Measurements from ENCODE around the gene TMOD3.

Gene TMOD3

DNA sequence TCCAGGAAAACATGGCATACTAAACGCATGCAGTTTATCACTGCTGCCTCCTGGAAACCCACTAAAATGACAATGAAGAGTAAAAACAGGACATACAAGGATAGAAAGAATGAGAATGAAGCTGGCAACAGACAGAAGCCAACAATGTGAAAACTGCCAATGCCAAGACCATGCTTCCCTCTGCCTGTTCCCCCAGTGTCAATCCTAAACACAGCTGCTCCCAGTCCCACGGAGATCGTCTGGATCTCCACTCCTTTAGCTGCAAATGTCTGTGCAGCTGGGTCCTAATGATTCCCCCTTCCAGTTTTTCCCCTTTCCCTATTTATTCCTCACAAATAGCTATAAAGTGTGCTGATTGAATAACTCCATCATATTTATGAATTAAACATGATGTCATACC is 126.1 kb downstream of the TMOD3 start:
- Histone ChIP-seq H3K4me3 (replicated peaks; ENCODE audit: low read depth, low read length) (no peak overlapping the region), H3K36me3 (ENCODE audit: control insufficient read depth, insufficient read depth, low read length) (peaks cover 14% of the 10 kb centered on the region), H3K27me3 (replicated peaks; ENCODE audit: control insufficient read depth, insufficient read depth, low read length) (no peaks in the 10 kb centered on the region)
- TF ChIP-seq, protein P1, sequence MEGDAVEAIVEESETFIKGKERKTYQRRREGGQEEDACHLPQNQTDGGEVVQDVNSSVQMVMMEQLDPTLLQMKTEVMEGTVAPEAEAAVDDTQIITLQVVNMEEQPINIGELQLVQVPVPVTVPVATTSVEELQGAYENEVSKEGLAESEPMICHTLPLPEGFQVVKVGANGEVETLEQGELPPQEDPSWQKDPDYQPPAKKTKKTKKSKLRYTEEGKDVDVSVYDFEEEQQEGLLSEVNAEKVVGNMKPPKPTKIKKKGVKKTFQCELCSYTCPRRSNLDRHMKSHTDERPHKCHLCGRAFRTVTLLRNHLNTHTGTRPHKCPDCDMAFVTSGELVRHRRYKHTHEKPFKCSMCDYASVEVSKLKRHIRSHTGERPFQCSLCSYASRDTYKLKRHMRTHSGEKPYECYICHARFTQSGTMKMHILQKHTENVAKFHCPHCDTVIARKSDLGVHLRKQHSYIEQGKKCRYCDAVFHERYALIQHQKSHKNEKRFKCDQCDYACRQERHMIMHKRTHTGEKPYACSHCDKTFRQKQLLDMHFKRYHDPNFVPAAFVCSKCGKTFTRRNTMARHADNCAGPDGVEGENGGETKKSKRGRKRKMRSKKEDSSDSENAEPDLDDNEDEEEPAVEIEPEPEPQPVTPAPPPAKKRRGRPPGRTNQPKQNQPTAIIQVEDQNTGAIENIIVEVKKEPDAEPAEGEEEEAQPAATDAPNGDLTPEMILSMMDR (IDR thresholded peaks at IDR 0.05; ENCODE audit: insufficient read depth, low read length, poor library complexity, severe bottlenecking) = no peak
- DNase-seq (ENCODE audit: extremely low read depth, insufficient read length) = no peak
